HG03066 (cell line): ENCODE measurements around the gene KDM5A.

Experiments used
- ATAC-seq: cut with Tn5 transposase; IDR thresholded peaks from one replicate; pipeline ENCODE4 v1.9.1; 2021; ENCODE audit warnings: low read depth; ENCODE audit not compliant: unreplicated experiment

KDM5A gene

DNA sequence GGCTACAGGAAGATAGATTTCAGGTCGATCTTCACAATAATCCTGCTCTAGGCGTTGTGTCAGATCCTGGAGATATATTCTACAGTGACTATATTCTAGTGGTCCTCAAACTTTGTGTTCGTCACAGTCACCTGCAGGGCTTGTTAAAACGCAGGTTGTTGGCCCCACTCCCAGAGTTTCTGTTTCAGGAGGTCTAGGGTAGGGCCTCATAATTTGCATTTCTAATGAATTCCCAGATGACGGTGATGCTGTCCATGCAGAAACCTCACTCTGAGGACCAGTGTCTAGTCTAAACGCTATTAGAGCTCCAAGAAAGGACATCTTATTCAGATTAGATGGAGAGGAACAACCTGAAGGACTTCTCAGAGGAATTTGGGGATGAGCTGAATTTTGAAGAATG, 113.3 kb downstream of the KDM5A start:
- no peak for ATAC-seq

GRCh38 chr12:273382-273781, 115.7 kb downstream of the KDM5A start:
- no peak for ATAC-seq

DNA sequence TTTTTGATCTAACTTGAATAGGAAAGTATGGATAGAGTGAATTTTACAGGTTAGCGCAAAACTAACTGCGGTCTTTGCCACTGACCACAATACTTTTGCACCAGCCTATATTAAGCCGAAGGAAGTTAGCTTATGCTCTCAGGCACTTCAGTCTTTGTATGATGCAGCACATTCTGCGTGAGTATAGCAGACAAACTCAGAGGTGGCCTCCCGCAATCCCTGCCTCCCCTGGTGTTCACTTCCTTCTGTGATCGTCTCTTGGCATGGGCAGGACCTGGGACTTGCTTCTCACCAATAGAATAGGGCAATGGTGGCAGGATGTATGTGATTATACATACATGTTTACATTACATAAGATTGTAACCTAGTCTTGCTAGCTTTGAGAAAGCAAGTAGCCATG, 116.2 kb downstream of the KDM5A start:
- no peak for ATAC-seq

DNA sequence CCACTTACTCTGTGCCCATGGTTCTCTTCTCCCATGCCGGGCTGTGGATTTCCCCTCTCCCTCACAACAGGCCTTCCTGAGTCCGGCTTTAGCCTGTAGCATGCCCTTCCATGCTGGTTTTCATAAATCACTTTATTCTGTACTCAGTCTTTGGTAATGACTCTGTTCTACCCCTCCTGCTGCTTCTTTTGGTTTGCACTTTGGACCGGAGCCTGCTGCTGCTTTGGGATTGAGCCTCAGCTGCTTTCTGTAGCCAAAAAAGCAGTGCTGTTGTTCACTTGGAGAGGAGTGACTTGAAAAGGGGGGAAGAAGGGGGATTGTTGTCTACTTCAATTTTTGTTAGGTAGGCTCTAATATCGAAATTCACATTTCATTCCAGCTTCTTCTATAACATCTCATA, 118.0 kb downstream of the KDM5A start:
- no peak for ATAC-seq

DNA sequence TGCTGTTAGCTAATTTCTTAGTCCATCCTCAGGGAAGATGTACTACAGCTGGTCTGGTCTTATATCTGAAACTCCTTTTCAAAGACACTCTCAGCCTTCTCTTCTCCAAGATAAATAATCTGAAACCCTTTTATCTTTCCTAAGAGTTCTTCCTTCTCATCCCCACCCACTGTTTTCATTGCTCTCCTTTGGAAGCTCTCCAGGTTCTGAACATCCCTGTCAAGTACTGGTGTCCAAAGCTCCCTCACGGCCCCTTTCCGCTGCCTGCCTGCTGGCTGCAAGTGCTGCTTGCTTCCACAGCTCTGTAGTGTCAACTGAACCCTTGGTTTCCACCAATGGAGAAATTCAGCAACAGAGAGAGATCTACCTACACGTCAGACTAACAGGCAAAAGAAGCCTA, 119.9 kb downstream of the KDM5A start:
- ATAC-seq = no peak

DNA sequence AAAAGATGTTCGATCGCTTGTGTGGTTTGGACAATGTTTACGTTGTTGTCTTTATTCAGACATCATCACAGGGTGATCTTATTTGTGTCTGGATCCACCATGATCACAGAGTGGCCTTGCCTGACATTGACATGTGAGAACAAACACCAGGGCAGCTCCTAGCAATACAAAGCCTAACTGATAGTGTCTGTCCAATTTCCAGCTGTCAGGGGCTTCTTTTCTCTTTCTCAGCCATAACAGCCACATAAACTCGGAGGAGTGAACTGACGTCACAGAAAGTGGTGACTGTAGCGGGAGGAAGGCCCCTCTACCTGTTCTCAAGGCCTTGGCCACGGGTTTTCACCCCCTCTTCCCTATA, 120.7 kb downstream of the KDM5A start:
- ATAC-seq = no peak

DNA sequence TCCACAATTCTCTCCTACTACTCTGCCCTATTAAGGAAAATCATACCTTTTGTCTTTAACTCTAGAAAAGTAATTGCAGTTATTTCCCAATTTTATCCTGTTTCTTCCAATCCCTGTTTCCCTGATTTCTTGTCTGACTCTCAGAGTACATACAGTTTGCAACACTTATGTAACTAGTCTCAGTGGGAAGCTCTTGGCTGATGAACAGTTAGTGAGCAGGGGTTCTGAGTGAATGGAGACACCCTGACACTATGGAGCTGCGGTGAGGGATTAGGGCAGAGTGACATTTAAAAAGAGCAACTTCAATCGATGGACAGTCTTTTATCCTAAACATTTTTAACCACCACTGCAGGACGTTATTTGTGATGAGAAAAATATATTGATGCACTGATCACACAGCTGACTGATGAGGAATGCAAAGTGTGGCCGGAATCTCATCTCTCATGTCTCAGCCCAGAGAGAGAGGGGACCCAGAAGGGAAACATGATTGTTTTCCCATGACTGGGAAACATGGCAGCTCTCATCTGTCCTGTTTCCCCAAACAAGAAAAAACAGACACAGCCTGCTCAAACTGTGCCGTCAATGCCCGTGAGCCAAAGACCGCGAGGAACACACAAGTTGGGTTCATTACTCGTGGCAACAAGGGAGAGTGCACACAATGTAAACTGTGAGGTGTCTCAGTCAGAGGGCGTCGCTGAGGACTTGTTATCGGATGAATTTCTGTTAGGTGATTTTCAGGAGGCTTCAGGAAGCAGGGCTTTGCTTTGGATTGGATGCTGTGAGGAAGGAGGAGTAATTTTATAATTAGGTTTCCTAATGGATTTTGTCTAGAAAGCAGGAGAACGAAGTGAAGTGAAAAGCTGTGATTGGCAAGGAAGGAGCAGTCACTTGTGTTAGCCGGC, 121.3 kb downstream of the KDM5A start:
- ATAC-seq = no peak

GRCh38 chr12:265096-265495, 124.0 kb downstream of the KDM5A start:
- ATAC-seq = no peak

GRCh38 chr12:264269-264668, 124.9 kb downstream of the KDM5A start:
- ATAC-seq = no peak

DNA sequence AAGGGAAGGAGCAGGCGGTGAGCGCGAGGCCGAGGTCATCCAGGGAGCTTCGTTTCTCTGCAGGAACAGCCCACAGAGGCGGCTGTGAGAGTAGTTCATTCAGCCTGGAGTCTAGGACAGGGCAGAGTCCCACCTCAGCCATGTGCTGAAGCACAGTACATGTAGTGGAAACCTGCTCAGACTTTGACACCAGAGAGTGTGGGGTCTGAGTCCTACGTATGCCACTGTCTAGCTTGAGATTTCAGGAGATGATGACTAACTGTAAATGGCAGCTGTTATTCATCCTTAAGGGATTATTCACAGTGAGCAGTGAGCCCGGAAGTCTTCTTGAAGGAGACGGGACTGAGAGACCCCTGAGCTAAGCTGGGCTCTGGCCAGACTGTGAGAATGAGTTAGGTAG, 125.5 kb downstream of the KDM5A start:
- ATAC-seq = no peak

- no peak for ATAC-seq
These were observed 126.3 kb downstream of the KDM5A start, which contains the start of gene SLC6A13 for GRCh38 chr12:262817-263216. SLC6A13 (minus strand) TSS chr12:262836; CDS start chr12:260052, 2,784 bp downstream.

- ATAC-seq = no peak
These were observed 127.0 kb downstream of the KDM5A start for GRCh38 chr12:262113-262512.

- ATAC-seq = no peak
These were observed 131.4 kb downstream of the KDM5A start for GRCh38 chr12:257521-258321.

- no peak for ATAC-seq
These were observed 132.2 kb downstream of the KDM5A start for GRCh38 chr12:256958-257357.

DNA sequence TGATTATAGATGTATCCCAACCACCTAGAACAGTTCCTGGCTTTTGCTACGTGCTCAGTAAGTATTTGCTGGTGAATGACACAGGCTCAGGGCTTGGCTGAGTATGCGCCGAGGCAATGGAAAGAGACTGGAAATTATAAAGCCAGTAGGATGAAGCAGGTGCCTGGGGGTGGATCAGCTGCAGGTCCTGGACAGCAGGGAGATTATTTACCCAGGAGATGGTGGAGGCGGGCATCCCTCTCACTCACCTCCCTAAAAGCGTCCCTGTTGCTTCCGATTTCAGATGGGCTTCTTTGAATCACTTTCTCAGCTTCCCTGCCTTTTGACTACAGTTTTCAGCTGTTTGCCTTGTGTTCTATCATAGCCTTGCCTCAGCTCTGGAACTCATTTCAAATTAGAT, 132.9 kb downstream of the KDM5A start:
- ATAC-seq = no peak

DNA sequence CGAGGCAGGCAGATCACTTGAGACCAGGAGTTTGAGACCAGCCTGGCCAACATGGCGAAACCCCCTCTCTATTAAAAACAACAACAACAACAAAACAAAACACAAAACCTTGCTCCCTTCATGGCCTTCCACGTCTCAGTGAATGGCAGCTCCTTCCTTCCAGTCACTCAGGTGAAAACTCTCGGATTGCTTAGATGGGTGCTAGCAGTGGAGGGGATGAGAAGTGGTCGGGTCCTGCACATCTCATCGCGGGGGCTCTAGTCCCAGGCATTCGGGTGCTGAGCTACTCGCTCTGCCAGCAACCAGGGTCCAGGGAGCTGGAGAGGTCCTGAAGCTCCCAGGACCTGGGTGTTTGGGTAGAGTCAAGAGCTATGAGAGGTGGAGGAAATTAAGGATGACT, 134.2 kb downstream of the KDM5A start:
- no peak for ATAC-seq

DNA sequence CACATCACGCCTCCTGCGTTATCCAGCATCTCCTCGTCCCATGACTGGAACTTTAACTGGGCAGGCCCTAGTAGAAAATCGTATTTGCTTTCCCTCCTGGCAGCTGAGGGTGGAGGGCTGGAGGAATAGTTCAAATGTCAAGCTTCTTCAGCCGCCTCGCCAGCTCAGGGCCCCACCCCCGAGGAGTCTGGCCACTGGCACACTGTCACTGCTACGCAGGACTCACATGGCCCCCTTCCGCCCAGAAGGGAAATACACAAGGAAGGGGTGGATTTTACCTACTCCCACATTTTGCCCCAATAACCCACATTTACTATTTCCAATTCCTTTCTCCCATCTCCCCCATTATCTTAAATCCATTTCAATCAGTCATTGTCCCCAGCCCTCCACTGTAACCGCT, 135.1 kb downstream of the KDM5A start:
- no peak for ATAC-seq

DNA sequence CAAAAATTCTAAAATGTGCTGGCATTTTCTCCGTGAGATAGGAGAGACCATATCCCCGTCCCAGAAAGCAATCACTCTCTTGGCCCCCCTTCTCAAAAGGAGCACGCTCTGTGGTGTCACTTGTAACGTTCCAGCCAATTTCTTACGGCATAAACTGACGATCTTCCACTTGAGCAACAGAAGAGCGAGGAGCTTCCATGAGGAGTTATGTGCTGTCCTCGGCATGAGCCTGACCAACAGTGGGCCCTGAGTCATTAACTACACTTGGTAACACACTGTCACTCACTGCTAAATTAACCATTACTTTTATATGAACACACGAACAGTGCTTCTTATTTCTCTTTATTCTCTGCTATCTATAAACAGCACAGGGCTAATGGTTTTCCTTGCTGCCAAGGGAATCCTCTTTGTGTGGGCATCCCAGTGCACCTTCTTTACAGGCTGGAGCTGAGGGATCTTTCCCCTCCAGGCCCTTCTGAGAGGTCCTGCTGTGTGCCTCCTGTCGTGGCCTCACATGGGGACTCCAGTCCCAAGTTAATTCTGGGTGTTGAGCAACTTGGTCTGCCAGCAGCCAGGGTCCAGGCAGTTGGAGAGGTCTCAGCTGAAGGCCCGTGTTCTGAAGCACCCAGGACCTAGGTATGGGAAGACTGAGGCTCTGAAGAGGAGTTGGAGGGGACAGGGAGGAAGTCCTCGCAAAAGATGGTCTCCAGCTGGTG, 135.8 kb downstream of the KDM5A start:
- ATAC-seq = no peak

DNA sequence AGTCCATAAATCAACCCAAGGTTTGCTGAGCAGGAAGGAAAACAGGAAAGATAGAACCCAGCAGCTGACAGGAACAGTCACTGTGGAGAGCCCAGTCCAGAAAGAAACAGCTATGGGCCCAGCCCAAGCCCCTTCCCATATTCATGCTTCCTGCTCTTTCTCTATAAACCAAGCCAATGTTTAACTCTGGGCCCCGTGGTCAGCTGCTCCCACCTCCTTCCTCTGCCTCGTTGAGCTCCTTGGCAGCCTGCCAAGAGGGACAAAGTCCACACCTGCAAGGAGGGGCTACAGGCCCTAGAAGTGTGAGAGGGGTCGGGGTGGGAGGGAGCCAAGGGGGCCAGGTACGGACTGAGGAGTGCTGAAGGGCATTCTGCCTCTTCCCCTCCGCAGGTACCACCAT, 136.5 kb downstream of the KDM5A start:
- ATAC-seq = no peak

GRCh38 chr12:247271-247670, 141.8 kb downstream of the KDM5A start:
- ATAC-seq = no peak

- no peak for ATAC-seq
These were observed 145.7 kb downstream of the KDM5A start for GRCh38 chr12:243381-243780.
